ENCODE results near the gene KRT13. TPM values are rescaled to one million over a fixed set of nuclear protein-coding genes. Genes with fewer than 3 reads are reported as not detected.

Gene KRT13
- total and polyA plus RNA-seq, 5 donors from 2014 or later = not detected

GRCh38 chr17:41464682-41465081 lies 40.7 kb downstream of the KRT13 start:
- no peak for DNase-seq
- Mint-ChIP-seq H3K27me3 (peaks cover 16% of the 10 kb centered on the region), H3K4me1 (no peaks in the 10 kb centered on the region), H3K36me3 (no peaks in the 10 kb centered on the region), H3K4me3 (no peak overlapping the region), H3K9me3 (peaks cover 0 to 4% (median 0%) of the 10 kb centered on the region in 7 donors), H3K27ac (no peak overlapping the region)
- Histone ChIP-seq H3K9me3 (ENCODE audit: control insufficient read depth in 2 of 2, low read length in 2 of 2) (no peaks in the 10 kb centered on the region), H3K36me3 (ENCODE audit: control insufficient read depth, insufficient read depth, low read length) (no peaks in the 10 kb centered on the region), H3K27me3 (ENCODE audit: control insufficient read depth, insufficient read depth, low read length) (peaks cover 2% of the 10 kb centered on the region), H3K4me1 (ENCODE audit: control insufficient read depth, insufficient read depth, low read length, poor library complexity, severe bottlenecking) (no peaks in the 10 kb centered on the region), H3K4me3 (ENCODE audit: low read depth, low read length) (no peak overlapping the region), H3K27ac (ENCODE audit: insufficient read depth, low read length, poor library complexity, severe bottlenecking) (no peak overlapping the region)
- ATAC-seq (ENCODE audit: low read depth in 2 of 2) = no peak

GRCh38 chr17:41464173-41464572 lies 41.2 kb downstream of the KRT13 start:
- peaks cover 0 to 4% (median 0%) of the 10 kb centered on the region in 7 donors for H3K9me3 Mint-ChIP-seq
- Histone ChIP-seq H3K9me3 (ENCODE audit: control insufficient read depth in 2 of 2, low read length in 2 of 2) (no peaks in the 10 kb centered on the region), H3K27me3 (ENCODE audit: control insufficient read depth, insufficient read depth, low read length) (peaks cover 2% of the 10 kb centered on the region), H3K36me3 (ENCODE audit: control insufficient read depth, insufficient read depth, low read length) (no peaks in the 10 kb centered on the region), H3K27ac (ENCODE audit: insufficient read depth, low read length, poor library complexity, severe bottlenecking) (no peak overlapping the region), H3K4me3 (ENCODE audit: low read depth, low read length) (no peak overlapping the region), H3K4me1 (ENCODE audit: control insufficient read depth, insufficient read depth, low read length, poor library complexity, severe bottlenecking) (no peaks in the 10 kb centered on the region)
- no peak for ATAC-seq (ENCODE audit: low read depth in 2 of 2)
- H3K36me3 Mint-ChIP-seq = no peaks in the 10 kb centered on the region
- no peaks in the 10 kb centered on the region for H3K4me1 Mint-ChIP-seq
- H3K27me3 Mint-ChIP-seq = peaks cover 12% of the 10 kb centered on the region
- no peak overlapping the region for H3K27ac Mint-ChIP-seq
- DNase-seq = no peak
- peak overlapping the region in 1 of 4 donors; percentile 74 for H3K4me3 Mint-ChIP-seq

- ATAC-seq (ENCODE audit: low read depth in 2 of 2) (no peak), DNase-seq (no peak)
- H3K9me3 Mint-ChIP-seq = peaks cover 0 to 4% (median 0%) of the 10 kb centered on the region in 7 donors
- Histone ChIP-seq H3K4me1 (ENCODE audit: control insufficient read depth, insufficient read depth, low read length, poor library complexity, severe bottlenecking) (no peaks in the 10 kb centered on the region), H3K9me3 (ENCODE audit: control insufficient read depth in 2 of 2, low read length in 2 of 2) (no peaks in the 10 kb centered on the region), H3K4me3 (ENCODE audit: low read depth, low read length) (no peak overlapping the region), H3K27me3 (ENCODE audit: control insufficient read depth, insufficient read depth, low read length) (peaks cover under 1% of the 10 kb centered on the region), H3K27ac (ENCODE audit: insufficient read depth, low read length, poor library complexity, severe bottlenecking) (no peak overlapping the region), H3K36me3 (ENCODE audit: control insufficient read depth, insufficient read depth, low read length) (no peaks in the 10 kb centered on the region)
- no peak overlapping the region for H3K27ac Mint-ChIP-seq
- peaks cover 8% of the 10 kb centered on the region for H3K27me3 Mint-ChIP-seq
- H3K4me3 Mint-ChIP-seq = peak overlapping the region in 1 of 4 donors; percentile 74
- no peaks in the 10 kb centered on the region for H3K4me1 Mint-ChIP-seq
- no peaks in the 10 kb centered on the region for H3K36me3 Mint-ChIP-seq
Observed at GRCh38 chr17:41463746-41464145, 41.7 kb downstream of the KRT13 start.

- H3K27me3 Mint-ChIP-seq = peaks cover 5% of the 10 kb centered on the region
- no peaks in the 10 kb centered on the region for H3K4me1 Mint-ChIP-seq
- Histone ChIP-seq H3K9me3 (ENCODE audit: control insufficient read depth in 2 of 2, low read length in 2 of 2) (no peaks in the 10 kb centered on the region), H3K36me3 (ENCODE audit: control insufficient read depth, insufficient read depth, low read length) (no peaks in the 10 kb centered on the region), H3K27me3 (ENCODE audit: control insufficient read depth, insufficient read depth, low read length) (peaks cover 2% of the 10 kb centered on the region), H3K27ac (ENCODE audit: insufficient read depth, low read length, poor library complexity, severe bottlenecking) (no peak overlapping the region), H3K4me3 (ENCODE audit: low read depth, low read length) (no peak overlapping the region), H3K4me1 (ENCODE audit: control insufficient read depth, insufficient read depth, low read length, poor library complexity, severe bottlenecking) (no peaks in the 10 kb centered on the region)
- no peaks in the 10 kb centered on the region for H3K36me3 Mint-ChIP-seq
- DNase-seq = no peak
- ATAC-seq (ENCODE audit: low read depth in 2 of 2) = no peak
- H3K9me3 Mint-ChIP-seq = peaks cover 0 to 4% (median 0%) of the 10 kb centered on the region in 7 donors
- H3K4me3 Mint-ChIP-seq = no peak overlapping the region
- no peak overlapping the region for H3K27ac Mint-ChIP-seq
Observed at GRCh38 chr17:41462705-41463104, 42.7 kb downstream of the KRT13 start.

- Histone ChIP-seq H3K27ac (ENCODE audit: insufficient read depth, low read length, poor library complexity, severe bottlenecking) (no peak overlapping the region), H3K9me3 (ENCODE audit: control insufficient read depth in 2 of 2, low read length in 2 of 2) (no peaks in the 10 kb centered on the region), H3K27me3 (ENCODE audit: control insufficient read depth, insufficient read depth, low read length) (peaks cover 2% of the 10 kb centered on the region), H3K36me3 (ENCODE audit: control insufficient read depth, insufficient read depth, low read length) (no peaks in the 10 kb centered on the region), H3K4me3 (ENCODE audit: low read depth, low read length) (no peak overlapping the region), H3K4me1 (ENCODE audit: control insufficient read depth, insufficient read depth, low read length, poor library complexity, severe bottlenecking) (no peaks in the 10 kb centered on the region)
- no peak overlapping the region for H3K4me3 Mint-ChIP-seq
- no peak for DNase-seq
- ATAC-seq (ENCODE audit: low read depth in 2 of 2) = no peak
- H3K4me1 Mint-ChIP-seq = no peaks in the 10 kb centered on the region
- peaks cover 0 to 4% (median 0%) of the 10 kb centered on the region in 7 donors for H3K9me3 Mint-ChIP-seq
- H3K36me3 Mint-ChIP-seq = no peaks in the 10 kb centered on the region
- H3K27ac Mint-ChIP-seq = no peak overlapping the region
- H3K27me3 Mint-ChIP-seq = peaks cover 9% of the 10 kb centered on the region
Observed at GRCh38 chr17:41457676-41458075, 47.7 kb downstream of the KRT13 start.

- Histone ChIP-seq H3K27me3 (ENCODE audit: control insufficient read depth, insufficient read depth, low read length) (peaks cover 2% of the 10 kb centered on the region), H3K4me3 (ENCODE audit: low read depth, low read length) (no peak overlapping the region), H3K27ac (ENCODE audit: insufficient read depth, low read length, poor library complexity, severe bottlenecking) (no peak overlapping the region), H3K9me3 (ENCODE audit: control insufficient read depth in 2 of 2, low read length in 2 of 2) (no peaks in the 10 kb centered on the region), H3K4me1 (ENCODE audit: control insufficient read depth, insufficient read depth, low read length, poor library complexity, severe bottlenecking) (no peaks in the 10 kb centered on the region), H3K36me3 (ENCODE audit: control insufficient read depth, insufficient read depth, low read length) (no peaks in the 10 kb centered on the region)
- H3K27ac Mint-ChIP-seq = no peak overlapping the region
- H3K9me3 Mint-ChIP-seq = peaks cover 0 to 4% (median 0%) of the 10 kb centered on the region in 7 donors
- no peak for ATAC-seq (ENCODE audit: low read depth in 2 of 2)
- no peak for DNase-seq
- H3K27me3 Mint-ChIP-seq = peaks cover 12% of the 10 kb centered on the region
- H3K4me1 Mint-ChIP-seq = no peaks in the 10 kb centered on the region
- H3K4me3 Mint-ChIP-seq = no peak overlapping the region
- no peaks in the 10 kb centered on the region for H3K36me3 Mint-ChIP-seq
Observed at GRCh38 chr17:41456204-41456603, 49.2 kb downstream of the KRT13 start.

GRCh38 chr17:41455236-41455635 lies 50.2 kb downstream of the KRT13 start:
- ATAC-seq (ENCODE audit: low read depth in 2 of 2) = no peak
- no peak overlapping the region for H3K4me3 Mint-ChIP-seq

GRCh38 chr17:41453066-41453465 lies 52.3 kb downstream of the KRT13 start:
- no peak overlapping the region for H3K27ac Mint-ChIP-seq
- Histone ChIP-seq H3K36me3 (ENCODE audit: control insufficient read depth, insufficient read depth, low read length) (no peaks in the 10 kb centered on the region), H3K27ac (ENCODE audit: insufficient read depth, low read length, poor library complexity, severe bottlenecking) (no peak overlapping the region), H3K9me3 (ENCODE audit: control insufficient read depth in 2 of 2, low read length in 2 of 2) (no peaks in the 10 kb centered on the region), H3K4me1 (ENCODE audit: control insufficient read depth, insufficient read depth, low read length, poor library complexity, severe bottlenecking) (no peaks in the 10 kb centered on the region), H3K4me3 (ENCODE audit: low read depth, low read length) (no peak overlapping the region), H3K27me3 (ENCODE audit: control insufficient read depth, insufficient read depth, low read length) (peaks cover 5% of the 10 kb centered on the region)
- peaks cover 0 to 2% (median 0%) of the 10 kb centered on the region in 7 donors for H3K9me3 Mint-ChIP-seq
- no peaks in the 10 kb centered on the region for H3K36me3 Mint-ChIP-seq
- H3K4me1 Mint-ChIP-seq = no peaks in the 10 kb centered on the region
- DNase-seq (no peak), ATAC-seq (ENCODE audit: low read depth in 2 of 2) (no peak)
- H3K27me3 Mint-ChIP-seq = peaks cover 10% of the 10 kb centered on the region
- no peak overlapping the region for H3K4me3 Mint-ChIP-seq

More at GRCh38 chr17:41455236-41455635, 50.2 kb downstream of the KRT13 start:
- Mint-ChIP-seq H3K4me1 (no peaks in the 10 kb centered on the region), H3K9me3 (peaks cover 0 to 2% (median 0%) of the 10 kb centered on the region in 7 donors), H3K27ac (no peak overlapping the region), H3K27me3 (peaks cover 10% of the 10 kb centered on the region), H3K36me3 (no peaks in the 10 kb centered on the region)
- Histone ChIP-seq H3K27ac (ENCODE audit: insufficient read depth, low read length, poor library complexity, severe bottlenecking) (no peak overlapping the region), H3K4me1 (ENCODE audit: control insufficient read depth, insufficient read depth, low read length, poor library complexity, severe bottlenecking) (no peaks in the 10 kb centered on the region), H3K36me3 (ENCODE audit: control insufficient read depth, insufficient read depth, low read length) (no peaks in the 10 kb centered on the region), H3K9me3 (ENCODE audit: control insufficient read depth in 2 of 2, low read length in 2 of 2) (no peaks in the 10 kb centered on the region), H3K27me3 (ENCODE audit: control insufficient read depth, insufficient read depth, low read length) (peaks cover 2% of the 10 kb centered on the region), H3K4me3 (ENCODE audit: low read depth, low read length) (no peak overlapping the region)
- DNase-seq = no peak
